ENCODE data around the gene SH2D2A. TPM values are rescaled to one million over a fixed set of nuclear protein-coding genes. Genes with fewer than 3 reads are reported as not detected.

SH2D2A gene
- total and polyA plus RNA-seq, 9 of the 15 experiments (the other 6 are each of a cell fraction or from before 2014, with no cell fraction given) = 0.89 to 33.6 (median 6.9) TPM

GRCh38 chr1:156860628-156861423, 44.2 kb upstream of the SH2D2A start, which contains the start of gene NTRK1 (continued):
- TF ChIP-seq, protein P1, sequence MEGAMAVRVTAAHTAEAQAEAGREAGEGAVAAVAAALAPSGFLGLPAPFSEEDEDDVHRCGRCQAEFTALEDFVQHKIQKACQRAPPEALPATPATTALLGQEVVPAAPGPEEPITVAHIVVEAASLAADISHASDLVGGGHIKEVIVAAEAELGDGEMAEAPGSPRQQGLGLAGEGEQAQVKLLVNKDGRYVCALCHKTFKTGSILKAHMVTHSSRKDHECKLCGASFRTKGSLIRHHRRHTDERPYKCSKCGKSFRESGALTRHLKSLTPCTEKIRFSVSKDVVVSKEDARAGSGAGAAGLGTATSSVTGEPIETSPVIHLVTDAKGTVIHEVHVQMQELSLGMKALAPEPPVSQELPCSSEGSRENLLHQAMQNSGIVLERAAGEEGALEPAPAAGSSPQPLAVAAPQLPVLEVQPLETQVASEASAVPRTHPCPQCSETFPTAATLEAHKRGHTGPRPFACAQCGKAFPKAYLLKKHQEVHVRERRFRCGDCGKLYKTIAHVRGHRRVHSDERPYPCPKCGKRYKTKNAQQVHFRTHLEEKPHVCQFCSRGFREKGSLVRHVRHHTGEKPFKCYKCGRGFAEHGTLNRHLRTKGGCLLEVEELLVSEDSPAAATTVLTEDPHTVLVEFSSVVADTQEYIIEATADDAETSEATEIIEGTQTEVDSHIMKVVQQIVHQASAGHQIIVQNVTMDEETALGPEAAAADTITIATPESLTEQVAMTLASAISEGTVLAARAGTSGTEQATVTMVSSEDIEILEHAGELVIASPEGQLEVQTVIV (CRISPR knock-in tag; IDR thresholded peaks at IDR 0.05; ENCODE audit: borderline replicate concordance) = no peak
- no peak for TF ChIP-seq ZC3H11A (IDR thresholded peaks at IDR 0.05; ENCODE audit: low read depth, low read length)
- TF ChIP-seq FOXA1 (IDR thresholded peaks at IDR 0.05; ENCODE audit: borderline replicate concordance) = no peak
- 0 out of 2 replicates have a peak, but pooled peaks have one; percentile 31 for TF ChIP-seq NCOA6 (IDR thresholded peaks at IDR 0.05)
- no peak for TF ChIP-seq ZNF76 (CRISPR knock-in tag; IDR thresholded peaks at IDR 0.05; ENCODE audit: borderline replicate concordance)
- TF ChIP-seq CGGBP1 (CRISPR knock-in tag; IDR thresholded peaks at IDR 0.05) = no peak
- TF ChIP-seq, protein P2, sequence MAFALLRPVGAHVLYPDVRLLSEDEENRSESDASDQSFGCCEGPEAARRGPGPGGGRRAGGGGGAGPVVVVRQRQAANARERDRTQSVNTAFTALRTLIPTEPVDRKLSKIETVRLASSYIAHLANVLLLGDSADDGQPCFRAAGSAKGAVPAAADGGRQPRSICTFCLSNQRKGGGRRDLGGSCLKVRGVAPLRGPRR (CRISPR knock-in tag; IDR thresholded peaks at IDR 0.05) = no peak
- no peak for TF ChIP-seq PRDM10 (IDR thresholded peaks at IDR 0.05; ENCODE audit: partially characterized antibody)
- no peak for TF ChIP-seq CHAMP1 (IDR thresholded peaks at IDR 0.05)
- TF ChIP-seq POU5F1 (IDR thresholded peaks at IDR 0.05; ENCODE audit: borderline replicate concordance, low read depth, low read length, partially characterized antibody) = no peak
- TF ChIP-seq SP2 (IDR thresholded peaks at IDR 0.05; ENCODE audit: extremely low read depth, low read depth, low read length, poor library complexity, severe bottlenecking) = no peak
- TF ChIP-seq ZNF3 (CRISPR knock-in tag; IDR thresholded peaks at IDR 0.05) = no peak
- TF ChIP-seq POLR2AphosphoS5 (IDR thresholded peaks at IDR 0.05; ENCODE audit: control insufficient read depth, insufficient read depth, low read depth, low read length) = no peak
- 0 out of 2 replicates have a peak, but pooled peaks have one; percentile 21 for TF ChIP-seq ZBTB33 (CRISPR knock-in tag; IDR thresholded peaks at IDR 0.05)

Data from K562 (cell line).